Calu3 (cell line): Measurements from ENCODE around the gene LLGL2. TPM values are rescaled to one million over a fixed set of nuclear protein-coding genes. Genes with fewer than 3 reads are reported as not detected.
A peak's percentile ranks its signal among the peaks of the same experiment; 100 is the strongest.

ENCODE experiments used
- BruUV-seq: library from RNA; stranded (reverse); fragments of 400-500 nt; replicated peaks from 2 replicates; lab custom pipeline; 2021; lab: Mats Ljungman, UMichigan
- CTCF ChIA-PET: fragments of 300-600 bp; sonication (Branson Sonifier 250); formaldehyde crosslinking; loops from one replicate; lab custom pipeline; 2022; ENCODE audit warnings: antibody characterized with exemption; lab: Charles Lee
- DNase-seq: peaks from one replicate; pipeline ENCODE4 v3.0.0; 2022
- H3K27ac Mint-ChIP-seq: one replicate; pipeline ENCODE4 v1.8.0; 2022; ENCODE audit warnings: mixed read lengths; ENCODE audit not compliant: unreplicated experiment
- H3K27me3 Mint-ChIP-seq: one replicate; pipeline ENCODE4 v1.8.0; 2022; ENCODE audit warnings: mixed read lengths; ENCODE audit not compliant: unreplicated experiment
- H3K36me3 Mint-ChIP-seq: one replicate; pipeline ENCODE4 v1.8.0; 2022; ENCODE audit warnings: mild to moderate bottlenecking, moderate library complexity, mixed read lengths; ENCODE audit not compliant: insufficient read depth, unreplicated experiment
- H3K4me1 Mint-ChIP-seq: one replicate; pipeline ENCODE4 v1.8.0; 2022; ENCODE audit warnings: mild to moderate bottlenecking, low read depth, mixed read lengths; ENCODE audit not compliant: unreplicated experiment
- H3K4me3 Mint-ChIP-seq: one replicate; pipeline ENCODE4 v1.8.0; 2022; ENCODE audit warnings: mild to moderate bottlenecking, low read depth, moderate library complexity, mixed read lengths; ENCODE audit not compliant: unreplicated experiment
- H3K9me3 Mint-ChIP-seq: one replicate; pipeline ENCODE4 v1.8.0; 2022; ENCODE audit warnings: low read depth, mixed read lengths; ENCODE audit not compliant: unreplicated experiment
- intact Hi-C: fragments of 100-400 bp; cut with micrococcal nuclease; formaldehyde crosslinking; loops from one replicate; pipeline ENCODE4 v1.10.0; 2022; ENCODE audit not compliant: unreplicated experiment
- total RNA-seq: library from RNA; stranded (reverse); gene quantifications from 2 replicates; pipeline ENCODE4 v1.2.3, GENCODE V29; 2022
- TF ChIP-seq, protein P1 (sequence below): fragments of 200-600 bp; IDR thresholded peaks from one replicate; pipeline ENCODE4 v1.8.0; 2022; ENCODE audit warnings: antibody characterized with exemption; ENCODE audit not compliant: unreplicated experiment

LLGL2 gene
- total RNA-seq, 1 experiment from 2014 or later = 208 TPM

DNA sequence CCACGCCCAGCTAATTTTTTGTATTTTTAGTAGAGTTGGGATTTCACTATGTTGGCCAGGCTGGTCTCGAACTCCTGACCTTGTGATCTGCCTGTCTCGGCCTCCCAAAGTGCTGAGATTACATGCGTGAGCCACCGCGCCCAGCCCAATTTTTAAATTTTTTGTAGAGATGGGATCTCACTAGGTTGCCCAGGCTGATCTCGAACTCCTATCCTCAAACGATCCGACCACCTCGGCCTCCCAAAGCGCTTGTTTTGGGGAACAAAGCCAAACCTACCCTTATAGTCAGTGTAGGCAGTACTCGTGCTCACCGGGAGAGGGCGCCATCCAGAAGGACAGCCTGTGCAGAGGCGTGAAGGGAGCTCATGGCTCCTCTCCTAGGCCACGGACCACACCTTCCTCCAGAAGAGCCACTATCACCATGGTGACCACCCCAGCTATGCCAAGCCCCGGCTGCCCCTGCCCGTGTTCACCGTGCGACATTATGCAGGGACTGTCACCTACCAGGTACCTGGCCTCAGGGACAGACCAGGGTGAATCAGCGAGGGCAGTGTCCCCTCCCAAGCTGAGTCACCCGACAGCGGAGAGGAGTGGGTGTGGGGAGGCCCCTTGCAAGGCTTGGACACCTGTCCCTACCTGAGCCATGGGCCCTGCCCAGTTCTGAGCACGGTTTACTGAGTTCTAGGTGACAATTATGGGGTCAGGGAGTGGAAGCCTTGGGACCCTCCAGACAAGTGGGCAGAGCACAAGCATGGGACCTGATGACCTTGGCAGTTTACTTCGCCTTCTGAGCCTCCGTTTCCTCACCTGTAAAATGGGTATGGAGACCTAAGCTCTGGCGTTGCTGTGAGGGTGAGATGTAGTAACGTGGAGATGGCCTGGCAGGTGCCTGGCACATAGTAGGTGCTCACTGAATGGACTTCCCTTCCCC lies 75.8 kb downstream of the LLGL2 start:
- CTCF ChIA-PET = interaction anchor here (0.6 to 4.4 kb wide), 26 partner anchors 9 to 182 kb away, joined by 3 to 69 read pairs (median 5); partner anchors contain the start of genes LLGL2, RECQL5, SMIM5 and TMEM94
- H3K36me3 Mint-ChIP-seq = peaks cover 10% of the 10 kb centered on the region

DNA sequence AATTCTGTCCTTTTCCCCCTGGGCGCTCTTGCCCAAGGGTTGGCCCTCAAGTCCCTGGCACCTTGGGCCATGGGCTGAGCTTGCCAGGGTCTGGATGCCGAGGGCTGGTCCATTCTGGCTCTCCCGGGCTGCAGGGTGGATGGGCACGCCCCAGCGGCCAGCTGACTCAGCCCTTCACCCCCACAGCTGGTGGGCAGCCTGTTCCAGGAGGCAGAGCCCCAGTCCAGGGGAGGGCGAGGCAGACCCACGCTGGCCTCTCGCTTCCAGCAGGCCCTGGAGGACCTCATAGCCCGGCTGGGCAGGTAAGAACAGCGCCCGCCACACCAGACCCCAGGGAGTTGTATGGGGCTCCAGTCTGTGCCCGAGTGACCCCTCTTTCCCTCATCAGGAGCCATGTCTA lies 77.1 kb downstream of the LLGL2 start:
- CTCF ChIA-PET = interaction anchor here (4.4 kb wide), 1 partner anchor 31 kb away, joined by 69 read pairs; the partner anchor contains the start of gene SMIM5
- H3K36me3 Mint-ChIP-seq = peaks cover 10% of the 10 kb centered on the region
- DNase-seq = no peak
- intact Hi-C loops = no loop called here
- H3K27ac Mint-ChIP-seq = no peak overlapping the region
- TF ChIP-seq, protein P1, sequence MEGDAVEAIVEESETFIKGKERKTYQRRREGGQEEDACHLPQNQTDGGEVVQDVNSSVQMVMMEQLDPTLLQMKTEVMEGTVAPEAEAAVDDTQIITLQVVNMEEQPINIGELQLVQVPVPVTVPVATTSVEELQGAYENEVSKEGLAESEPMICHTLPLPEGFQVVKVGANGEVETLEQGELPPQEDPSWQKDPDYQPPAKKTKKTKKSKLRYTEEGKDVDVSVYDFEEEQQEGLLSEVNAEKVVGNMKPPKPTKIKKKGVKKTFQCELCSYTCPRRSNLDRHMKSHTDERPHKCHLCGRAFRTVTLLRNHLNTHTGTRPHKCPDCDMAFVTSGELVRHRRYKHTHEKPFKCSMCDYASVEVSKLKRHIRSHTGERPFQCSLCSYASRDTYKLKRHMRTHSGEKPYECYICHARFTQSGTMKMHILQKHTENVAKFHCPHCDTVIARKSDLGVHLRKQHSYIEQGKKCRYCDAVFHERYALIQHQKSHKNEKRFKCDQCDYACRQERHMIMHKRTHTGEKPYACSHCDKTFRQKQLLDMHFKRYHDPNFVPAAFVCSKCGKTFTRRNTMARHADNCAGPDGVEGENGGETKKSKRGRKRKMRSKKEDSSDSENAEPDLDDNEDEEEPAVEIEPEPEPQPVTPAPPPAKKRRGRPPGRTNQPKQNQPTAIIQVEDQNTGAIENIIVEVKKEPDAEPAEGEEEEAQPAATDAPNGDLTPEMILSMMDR = no peak
- no TSS peak for BruUV-seq
- peaks cover 20% of the 10 kb centered on the region for H3K4me1 Mint-ChIP-seq
- no peak overlapping the region for H3K4me3 Mint-ChIP-seq
- no peaks in the 10 kb centered on the region for H3K27me3 Mint-ChIP-seq
- no peaks in the 10 kb centered on the region for H3K9me3 Mint-ChIP-seq

More for the DNA sequence above, 75.8 kb downstream of the LLGL2 start:
- Mint-ChIP-seq H3K4me1 (peaks cover 20% of the 10 kb centered on the region), H3K27ac (peak overlapping the region; percentile 84), H3K9me3 (no peaks in the 10 kb centered on the region), H3K4me3 (peak overlapping the region; percentile 19), H3K27me3 (no peaks in the 10 kb centered on the region)
- TF ChIP-seq, protein P1 = peak; percentile 96
- no TSS peak for BruUV-seq
- intact Hi-C loops = no loop called here
- peak; percentile 91 for DNase-seq

DNA sequence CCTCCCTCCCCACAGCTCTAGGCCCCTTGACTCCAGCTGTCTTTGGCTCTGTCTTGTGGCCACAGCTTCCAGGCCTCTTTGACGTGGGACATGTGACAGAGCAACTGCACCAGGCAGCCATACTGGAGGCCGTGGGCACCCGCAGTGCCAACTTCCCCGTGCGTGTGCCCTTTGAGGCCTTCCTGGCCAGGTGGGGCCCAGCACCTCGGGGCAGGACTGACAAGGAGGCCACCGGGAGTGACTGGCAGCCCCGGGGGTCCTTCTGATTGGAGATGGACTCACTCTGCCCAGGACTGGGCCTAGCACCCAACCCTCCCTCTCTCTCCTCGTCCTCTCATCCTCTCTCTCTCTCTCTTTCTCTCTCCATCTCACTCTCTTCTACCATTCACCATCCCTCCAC lies 77.6 kb downstream of the LLGL2 start:
- no peaks in the 10 kb centered on the region for H3K9me3 Mint-ChIP-seq
- H3K4me3 Mint-ChIP-seq = no peak overlapping the region
- H3K4me1 Mint-ChIP-seq = peaks cover 20% of the 10 kb centered on the region
- CTCF ChIA-PET = interaction anchor here (0.5 to 4.4 kb wide), 2 partner anchors 30 to 179 kb away, joined by 3 to 69 read pairs; partner anchors contain the start of gene SMIM5
- H3K36me3 Mint-ChIP-seq = peaks cover 10% of the 10 kb centered on the region
- BruUV-seq = no TSS peak
- TF ChIP-seq, protein P1 = no peak
- intact Hi-C loops = no loop called here
- H3K27ac Mint-ChIP-seq = no peak overlapping the region
- no peak for DNase-seq
- H3K27me3 Mint-ChIP-seq = no peaks in the 10 kb centered on the region

DNA sequence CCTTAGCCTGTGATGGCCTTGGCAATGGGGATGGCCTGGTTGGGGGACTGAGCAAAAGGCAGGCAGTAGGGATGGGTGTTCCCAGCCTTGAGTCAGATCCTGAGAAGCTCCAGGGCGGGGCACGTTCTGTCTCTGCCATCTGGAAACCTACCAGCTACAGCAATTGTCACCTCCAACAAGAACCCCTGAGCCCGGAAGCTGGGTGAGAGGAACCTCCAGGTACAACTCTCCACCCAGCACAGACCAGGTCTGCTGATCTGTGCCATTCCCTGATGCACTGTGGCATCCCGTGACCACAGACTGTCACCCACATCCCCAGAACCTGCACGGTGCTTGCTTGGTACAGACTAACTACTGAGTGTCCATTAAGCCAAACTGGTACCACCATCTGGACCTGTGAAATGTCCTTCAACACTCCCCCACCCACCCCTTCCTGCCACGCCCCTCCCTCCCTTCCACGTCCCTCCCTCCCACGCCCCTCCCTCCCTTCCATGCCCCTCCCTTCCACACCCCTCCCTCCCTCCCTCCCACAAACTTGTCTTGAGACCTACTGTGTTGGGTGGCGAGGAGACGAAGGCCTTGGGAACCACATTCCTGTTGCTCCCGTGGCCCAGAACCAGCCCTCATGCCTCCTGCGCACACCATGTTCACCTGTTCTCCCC lies 78.7 kb downstream of the LLGL2 start:
- intact Hi-C loops = no loop called here
- no peaks in the 10 kb centered on the region for H3K9me3 Mint-ChIP-seq
- BruUV-seq = no TSS peak

More for the DNA sequence above, 78.7 kb downstream of the LLGL2 start:
- CTCF ChIA-PET = interaction anchor here (0.5 to 4.4 kb wide), 3 partner anchors 29 to 342 kb away, joined by 4 to 69 read pairs (median 4); partner anchors contain the start of gene SMIM5
- Mint-ChIP-seq H3K4me1 (peaks cover 20% of the 10 kb centered on the region), H3K27ac (no peak overlapping the region), H3K27me3 (no peaks in the 10 kb centered on the region), H3K4me3 (no peak overlapping the region), H3K36me3 (peaks cover 10% of the 10 kb centered on the region)
- no peak for DNase-seq
- TF ChIP-seq, protein P1 = no peak
